A673 (cell line): ENCODE measurements around the gene EPB41L4A. TPM values are rescaled to one million over a fixed set of nuclear protein-coding genes. Genes with fewer than 3 reads are reported as not detected.

Experiments used
- BruUV-seq: library from RNA; stranded (reverse); fragments of 400-500 nt; replicated peaks from 2 replicates; lab custom pipeline; 2021; lab: Mats Ljungman, UMichigan
- CTCF ChIA-PET: fragments of 300-600 bp; sonication (Branson Sonifier 250); formaldehyde crosslinking; loops from one replicate; lab custom pipeline; 2022; ENCODE audit warnings: antibody characterized with exemption; lab: Charles Lee
- POLR2A ChIA-PET: fragments of 300-600 bp; sonication (Branson Sonifier 250); formaldehyde crosslinking; loops from one replicate; lab custom pipeline; 2022; ENCODE audit warnings: antibody characterized with exemption; ENCODE audit not compliant: low non-redundant PET; lab: Charles Lee
- DNase-seq: peaks from one replicate; pipeline ENCODE4 v3.0.0-alpha.2; 2015; ENCODE audit warnings: low spot score
- H3K27ac ChIP-seq: fragments of 200-600 bp; sonication (generic); 2 replicates; pipeline ENCODE4 v1.5.1; 2016; ENCODE audit warnings: mixed run types, low read depth, mild to moderate bottlenecking, mixed read lengths, antibody characterized with exemption, low read length; ENCODE audit not compliant: poor library complexity, severe bottlenecking
- H3K27me3 ChIP-seq: fragments of 200-600 bp; sonication (generic); replicated peaks from 2 replicates; pipeline ENCODE4 v1.6.1; 2017; ENCODE audit warnings: mixed run types, low read depth, mild to moderate bottlenecking, mixed read lengths, antibody characterized with exemption, low read length; ENCODE audit not compliant: insufficient read depth, poor library complexity
- H3K36me3 ChIP-seq: fragments of 200-600 bp; sonication (generic); 2 replicates; pipeline ENCODE4 v1.6.1; 2016; ENCODE audit warnings: mixed run types, mild to moderate bottlenecking, mixed read lengths, antibody characterized with exemption, low read length; ENCODE audit not compliant: insufficient read depth, poor library complexity, severe bottlenecking
- H3K4me1 ChIP-seq: fragments of 200-600 bp; sonication (generic); 2 replicates; pipeline ENCODE4 v1.6.1; 2017; ENCODE audit warnings: mixed run types, mild to moderate bottlenecking, mixed read lengths, antibody characterized with exemption, low read length; ENCODE audit not compliant: insufficient read depth, poor library complexity, severe bottlenecking
- H3K4me3 ChIP-seq: fragments of 200-600 bp; sonication (generic); 2 replicates; pipeline ENCODE4 v1.5.1; 2016; ENCODE audit warnings: low read depth, mixed run types, mild to moderate bottlenecking, mixed read lengths, low read length; ENCODE audit not compliant: poor library complexity, severe bottlenecking
- H3K9me3 ChIP-seq: fragments of 200-600 bp; sonication (generic); 2 replicates; pipeline ENCODE4 v1.6.1; 2016; ENCODE audit warnings: mixed run types, low read depth, mild to moderate bottlenecking, mixed read lengths, antibody characterized with exemption, low read length; ENCODE audit not compliant: poor library complexity, severe bottlenecking
- EZH2 ChIP-seq: fragments of 200-600 bp; sonication (generic); IDR thresholded peaks from 2 replicates; pipeline ENCODE4 v1.6.1; 2017; ENCODE audit warnings: borderline replicate concordance, low read depth, mild to moderate bottlenecking, mixed read lengths, antibody characterized with exemption, low read length; ENCODE audit not compliant: poor library complexity, severe bottlenecking
- intact Hi-C: fragments of 100-400 bp; cut with micrococcal nuclease; formaldehyde crosslinking; loops from one replicate; pipeline ENCODE4 v1.10.0; 2022; ENCODE audit not compliant: unreplicated experiment
- total RNA-seq: library from RNA; stranded (reverse); gene quantifications from 2 replicates; pipeline ENCODE4 v1.2.3, GENCODE V29; 2021
- TF ChIP-seq, protein P1 (sequence below): fragments of 300-800, 200-600 bp; sonication (generic); conservative IDR thresholded peaks from 2 replicates; pipeline ENCODE4 v1.5.1; 2017; ENCODE audit warnings: low read depth, mild to moderate bottlenecking, antibody characterized with exemption, low read length, moderate library complexity, mixed read lengths

EPB41L4A gene
- total RNA-seq, 1 experiment from 2014 or later = not detected

DNA sequence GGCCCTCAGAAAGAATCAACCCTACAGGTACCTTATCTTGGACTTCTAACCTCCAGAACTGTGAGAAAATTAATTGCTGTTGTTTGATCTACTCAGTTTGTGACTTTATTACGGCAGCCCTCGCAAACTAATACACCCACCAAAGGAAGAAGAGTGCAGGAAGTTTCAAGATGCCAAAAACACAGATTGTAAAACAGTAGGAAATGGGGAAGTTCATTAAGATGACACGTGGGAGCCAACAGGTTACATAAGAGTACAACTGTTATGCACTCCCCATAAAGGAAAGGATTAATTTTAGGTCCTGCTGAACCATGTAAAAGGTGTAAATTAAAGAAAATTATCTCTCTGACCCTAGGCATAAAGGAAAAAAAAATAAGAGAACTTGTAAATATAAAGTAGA lies 294.3 kb downstream of the EPB41L4A start:
- H3K4me1 ChIP-seq = no peaks in the 10 kb centered on the region
- no peak for DNase-seq
- ChIA-PET CTCF (no interaction called here), POLR2A (no interaction called here)
- BruUV-seq = no TSS peak
- H3K4me3 ChIP-seq = no peak overlapping the region
- no peaks in the 10 kb centered on the region for H3K9me3 ChIP-seq
- intact Hi-C loops = no loop called here
- H3K27me3 ChIP-seq = peaks cover 23% of the 10 kb centered on the region
- H3K36me3 ChIP-seq = no peaks in the 10 kb centered on the region
- no peak overlapping the region for H3K27ac ChIP-seq
- no peak for TF ChIP-seq EZH2

- H3K27me3 ChIP-seq = peaks cover 17% of the 10 kb centered on the region
- no TSS peak for BruUV-seq
- H3K9me3 ChIP-seq = no peaks in the 10 kb centered on the region
- ChIA-PET CTCF (no interaction called here), POLR2A (no interaction called here)
- no peak overlapping the region for H3K27ac ChIP-seq
- H3K4me1 ChIP-seq = no peaks in the 10 kb centered on the region
- intact Hi-C loops = no loop called here
- TF ChIP-seq, protein P1, sequence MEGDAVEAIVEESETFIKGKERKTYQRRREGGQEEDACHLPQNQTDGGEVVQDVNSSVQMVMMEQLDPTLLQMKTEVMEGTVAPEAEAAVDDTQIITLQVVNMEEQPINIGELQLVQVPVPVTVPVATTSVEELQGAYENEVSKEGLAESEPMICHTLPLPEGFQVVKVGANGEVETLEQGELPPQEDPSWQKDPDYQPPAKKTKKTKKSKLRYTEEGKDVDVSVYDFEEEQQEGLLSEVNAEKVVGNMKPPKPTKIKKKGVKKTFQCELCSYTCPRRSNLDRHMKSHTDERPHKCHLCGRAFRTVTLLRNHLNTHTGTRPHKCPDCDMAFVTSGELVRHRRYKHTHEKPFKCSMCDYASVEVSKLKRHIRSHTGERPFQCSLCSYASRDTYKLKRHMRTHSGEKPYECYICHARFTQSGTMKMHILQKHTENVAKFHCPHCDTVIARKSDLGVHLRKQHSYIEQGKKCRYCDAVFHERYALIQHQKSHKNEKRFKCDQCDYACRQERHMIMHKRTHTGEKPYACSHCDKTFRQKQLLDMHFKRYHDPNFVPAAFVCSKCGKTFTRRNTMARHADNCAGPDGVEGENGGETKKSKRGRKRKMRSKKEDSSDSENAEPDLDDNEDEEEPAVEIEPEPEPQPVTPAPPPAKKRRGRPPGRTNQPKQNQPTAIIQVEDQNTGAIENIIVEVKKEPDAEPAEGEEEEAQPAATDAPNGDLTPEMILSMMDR = no peak
- no peak for TF ChIP-seq EZH2
- no peaks in the 10 kb centered on the region for H3K36me3 ChIP-seq
- no peak overlapping the region for H3K4me3 ChIP-seq
- DNase-seq = no peak
Measured at GRCh38 chr5:112123086-112123485, 296.0 kb downstream of the EPB41L4A start.

GRCh38 chr5:112122353-112122752 lies 296.7 kb downstream of the EPB41L4A start:
- Histone ChIP-seq H3K4me1 (no peaks in the 10 kb centered on the region), H3K27me3 (peaks cover 17% of the 10 kb centered on the region), H3K27ac (no peak overlapping the region), H3K4me3 (no peak overlapping the region), H3K36me3 (no peaks in the 10 kb centered on the region), H3K9me3 (no peaks in the 10 kb centered on the region)
- DNase-seq = no peak
- BruUV-seq = no TSS peak
- intact Hi-C loops = no loop called here
- ChIA-PET POLR2A (no interaction called here), CTCF (no interaction called here)
- TF ChIP-seq EZH2 = no peak
- TF ChIP-seq, protein P1 = no peak

DNA sequence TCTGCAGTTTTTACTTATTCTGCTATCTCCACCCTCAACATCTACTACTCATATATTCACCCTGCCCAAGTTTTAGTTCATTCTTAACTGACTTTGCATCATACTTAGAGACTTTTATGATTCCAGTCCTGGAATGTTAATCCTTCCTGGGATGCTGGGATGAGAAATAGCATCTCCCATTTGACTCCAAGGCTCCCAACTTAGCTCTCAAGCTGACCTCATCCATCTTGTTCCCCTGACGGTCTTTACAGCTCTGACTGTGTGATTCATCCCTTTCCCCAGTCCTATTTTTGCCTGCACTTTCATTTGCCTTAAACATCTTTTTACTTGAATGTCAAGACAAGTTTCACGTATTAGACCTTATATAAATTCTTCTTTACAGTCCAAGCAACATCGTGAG lies 297.8 kb downstream of the EPB41L4A start:
- peaks cover 17% of the 10 kb centered on the region for H3K27me3 ChIP-seq
- intact Hi-C loops = no loop called here
- TF ChIP-seq, protein P1 = no peak
- no peak for TF ChIP-seq EZH2
- no peaks in the 10 kb centered on the region for H3K4me1 ChIP-seq
- BruUV-seq = no TSS peak
- CTCF ChIA-PET = no interaction called here
- DNase-seq = no peak
- H3K4me3 ChIP-seq = no peak overlapping the region
- no peaks in the 10 kb centered on the region for H3K9me3 ChIP-seq
- no peaks in the 10 kb centered on the region for H3K36me3 ChIP-seq
- POLR2A ChIA-PET = no interaction called here
- H3K27ac ChIP-seq = no peak overlapping the region
